Hepatocyte (in vitro differentiated cells): Measurements from ENCODE around the gene CCNK. TPM values are rescaled to one million over a fixed set of nuclear protein-coding genes. Genes with fewer than 3 reads are reported as not detected.

Experiments used
- DNase-seq: peaks from one replicate; pipeline ENCODE4 v3.0.0-alpha.2; 2016; ENCODE audit warnings: low spot score
- H2AFZ ChIP-seq: fragments of 200-600 bp; sonication (generic); 2 replicates; pipeline ENCODE4 v1.6.0; 2016; ENCODE audit warnings: antibody characterized with exemption, mild to moderate bottlenecking
- H3K27ac ChIP-seq: fragments of 200-600 bp; sonication (generic); 2 replicates; pipeline ENCODE4 v1.5.1; 2016; ENCODE audit warnings: mild to moderate bottlenecking
- H3K27me3 ChIP-seq: fragments of 200-600 bp; sonication (generic); 2 replicates; pipeline ENCODE4 v1.6.1; 2016
- H3K36me3 ChIP-seq: fragments of 200-600 bp; sonication (generic); replicated peaks from 2 replicates; pipeline ENCODE4 v1.5.1; 2016; ENCODE audit warnings: low read depth; ENCODE audit not compliant: insufficient read depth
- H3K4me1 ChIP-seq: fragments of 200-600 bp; sonication (generic); 2 replicates; pipeline ENCODE4 v1.5.1; 2016; ENCODE audit warnings: mild to moderate bottlenecking, moderate library complexity; ENCODE audit not compliant: insufficient read depth
- H3K4me2 ChIP-seq: fragments of 200-600 bp; sonication (generic); 2 replicates; pipeline ENCODE4 v1.6.0; 2016
- H3K4me3 ChIP-seq: fragments of 200-600 bp; sonication (generic); 2 replicates; pipeline ENCODE4 v1.5.1; 2016; ENCODE audit warnings: mild to moderate bottlenecking
- H3K79me2 ChIP-seq: fragments of 200-600 bp; sonication (generic); 2 replicates; pipeline ENCODE4 v1.6.0; 2017; ENCODE audit warnings: mild to moderate bottlenecking
- H3K9me2 ChIP-seq: fragments of 200-600 bp; sonication (generic); replicated peaks from 2 replicates; pipeline ENCODE4 v1.6.0; 2017; ENCODE audit warnings: mild to moderate bottlenecking; ENCODE audit not compliant: insufficient read depth
- H3K9me3 ChIP-seq: fragments of 200-600 bp; sonication (generic); 2 replicates; pipeline ENCODE4 v1.5.1; 2016; ENCODE audit warnings: low read depth, mild to moderate bottlenecking
- H4K20me1 ChIP-seq: fragments of 200-600 bp; sonication (generic); 2 replicates; pipeline ENCODE4 v1.6.0; 2016; ENCODE audit warnings: mild to moderate bottlenecking; ENCODE audit not compliant: insufficient read depth, poor library complexity, severe bottlenecking
- EZH2 ChIP-seq: fragments of 200-600 bp; sonication (generic); IDR thresholded peaks from 2 replicates; pipeline ENCODE4 v1.6.1; 2016; ENCODE audit warnings: antibody characterized with exemption, mild to moderate bottlenecking, borderline replicate concordance
- EZH2phosphoT487 ChIP-seq: fragments of 200-600 bp; sonication (generic); IDR thresholded peaks from one replicate; pipeline ENCODE4 v1.6.1; 2018; ENCODE audit warnings: antibody characterized with exemption, mild to moderate bottlenecking, low read depth, moderate library complexity; ENCODE audit not compliant: unreplicated experiment, severe bottlenecking
- WGBS: methylation state at CpG from one replicate; pipeline ENCODE4 v1.1.6; 2016; ENCODE audit warnings: low lambda C conversion rate; ENCODE audit errors: missing lambda C conversion rate; 5-methylcytosine and 5-hydroxymethylcytosine counted together
- polyA plus RNA-seq: library from polyadenylated mRNA; unstranded; fragments of >200 nt; fragmentation: Nextera tagmentation; extraction: Ambion mirVana; gene quantifications from 2 replicates; pipeline ENCODE4 v1.2.1, GENCODE V29; 2016
- total RNA-seq: library from RNA; depleted of rRNA; stranded (reverse); fragments of >200 nt; gene quantifications from 2 replicates; pipeline ENCODE4 v1.2.3, GENCODE V29; 2014
- TF ChIP-seq, protein P1 (sequence below): fragments of 200-600 bp; sonication (generic); IDR thresholded peaks from 2 replicates; pipeline ENCODE4 v1.5.1; 2016; ENCODE audit warnings: antibody characterized with exemption, mild to moderate bottlenecking; ENCODE audit not compliant: poor library complexity

Gene CCNK
- total and polyA plus RNA-seq, 2 experiments from 2014 or later = 11.1 to 15.6 TPM

DNA sequence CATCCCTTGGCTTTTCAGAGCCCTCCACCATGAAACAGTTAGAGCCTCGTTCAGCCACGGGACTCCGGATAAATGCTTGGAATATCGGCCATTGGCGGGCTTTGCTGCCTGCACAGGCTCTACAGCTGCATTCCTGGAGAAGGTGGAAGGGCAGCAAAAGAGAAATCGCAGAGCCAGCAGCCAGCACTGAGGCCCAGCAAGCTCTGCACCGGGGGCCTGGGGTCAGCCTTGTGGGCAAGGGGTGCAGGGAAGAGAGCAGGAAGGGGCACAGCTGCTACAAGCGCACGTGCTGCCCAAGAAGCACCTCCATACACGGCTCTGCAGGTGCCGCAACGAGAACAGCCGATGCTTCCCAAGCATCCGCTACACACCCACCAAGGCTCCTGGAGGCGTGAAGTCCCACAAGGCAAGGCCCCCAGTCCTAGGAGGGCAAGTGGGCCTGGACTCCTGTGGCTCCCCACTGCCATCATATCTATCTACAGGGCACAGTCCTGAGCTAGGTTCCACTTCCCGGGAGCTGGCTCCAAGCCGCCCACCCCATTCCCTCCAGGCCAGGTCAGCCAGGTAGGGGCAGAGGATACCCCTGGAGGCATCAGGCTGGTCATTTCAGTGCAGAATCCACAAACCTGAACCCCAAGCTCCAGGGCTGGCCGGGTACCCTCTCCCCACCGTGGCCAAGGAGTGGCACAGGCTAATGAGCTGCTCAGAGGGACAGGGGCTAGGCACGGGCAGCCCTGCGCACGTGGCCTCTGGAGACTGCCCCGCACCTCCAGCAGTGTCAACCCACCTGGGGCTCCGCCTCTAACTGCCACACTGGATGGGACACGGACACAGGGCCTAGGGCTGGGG, 40.2 kb downstream of the CCNK start:
- H3K79me2 ChIP-seq = peaks cover 52% of the 10 kb centered on the region
- H3K27ac ChIP-seq = no peak overlapping the region
- H3K4me2 ChIP-seq = no peak overlapping the region
- no peaks in the 10 kb centered on the region for H3K9me2 ChIP-seq
- H2AFZ ChIP-seq = no peak overlapping the region
- no peaks in the 10 kb centered on the region for H3K27me3 ChIP-seq
- H3K36me3 ChIP-seq = no peaks in the 10 kb centered on the region
- H3K9me3 ChIP-seq = no peaks in the 10 kb centered on the region
- no peak overlapping the region for H3K4me3 ChIP-seq
- H3K4me1 ChIP-seq = peaks cover 36% of the 10 kb centered on the region
- WGBS = 89% methylated on average over 25 of the region's 25 CpGs
- DNase-seq = no peak
- peaks cover 38% of the 10 kb centered on the region for H4K20me1 ChIP-seq
- TF ChIP-seq EZH2phosphoT487 (no peak), EZH2 (no peak)
- TF ChIP-seq, protein P1, sequence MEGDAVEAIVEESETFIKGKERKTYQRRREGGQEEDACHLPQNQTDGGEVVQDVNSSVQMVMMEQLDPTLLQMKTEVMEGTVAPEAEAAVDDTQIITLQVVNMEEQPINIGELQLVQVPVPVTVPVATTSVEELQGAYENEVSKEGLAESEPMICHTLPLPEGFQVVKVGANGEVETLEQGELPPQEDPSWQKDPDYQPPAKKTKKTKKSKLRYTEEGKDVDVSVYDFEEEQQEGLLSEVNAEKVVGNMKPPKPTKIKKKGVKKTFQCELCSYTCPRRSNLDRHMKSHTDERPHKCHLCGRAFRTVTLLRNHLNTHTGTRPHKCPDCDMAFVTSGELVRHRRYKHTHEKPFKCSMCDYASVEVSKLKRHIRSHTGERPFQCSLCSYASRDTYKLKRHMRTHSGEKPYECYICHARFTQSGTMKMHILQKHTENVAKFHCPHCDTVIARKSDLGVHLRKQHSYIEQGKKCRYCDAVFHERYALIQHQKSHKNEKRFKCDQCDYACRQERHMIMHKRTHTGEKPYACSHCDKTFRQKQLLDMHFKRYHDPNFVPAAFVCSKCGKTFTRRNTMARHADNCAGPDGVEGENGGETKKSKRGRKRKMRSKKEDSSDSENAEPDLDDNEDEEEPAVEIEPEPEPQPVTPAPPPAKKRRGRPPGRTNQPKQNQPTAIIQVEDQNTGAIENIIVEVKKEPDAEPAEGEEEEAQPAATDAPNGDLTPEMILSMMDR = no peak

DNA sequence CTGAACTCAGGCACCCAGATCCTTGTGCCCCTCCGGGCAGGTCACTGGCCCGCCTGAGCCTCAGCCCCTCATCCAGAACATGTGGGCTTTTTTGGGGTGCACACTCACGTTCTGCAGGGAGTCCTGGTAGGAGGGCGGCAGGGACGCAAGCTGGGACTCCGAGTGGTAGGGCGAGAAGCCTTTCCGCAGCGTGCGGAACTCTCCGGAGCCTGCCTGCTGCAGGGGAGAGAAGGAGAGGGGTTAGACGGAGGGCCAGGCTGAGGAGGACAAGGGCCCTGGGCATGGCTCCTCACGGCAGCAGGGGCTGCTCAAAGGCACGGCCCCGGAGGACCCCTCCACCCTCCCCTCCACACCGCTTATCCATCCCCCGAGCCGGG, 40.8 kb downstream of the CCNK start:
- Histone ChIP-seq H3K27me3 (no peaks in the 10 kb centered on the region), H3K4me2 (peak overlapping the region; percentile 30), H4K20me1 (peaks cover 38% of the 10 kb centered on the region), H3K9me3 (no peaks in the 10 kb centered on the region), H3K4me1 (peaks cover 36% of the 10 kb centered on the region), H2AFZ (no peak overlapping the region), H3K4me3 (no peak overlapping the region), H3K9me2 (no peaks in the 10 kb centered on the region), H3K27ac (no peak overlapping the region), H3K36me3 (no peaks in the 10 kb centered on the region), H3K79me2 (peaks cover 53% of the 10 kb centered on the region)
- DNase-seq = no peak
- TF ChIP-seq EZH2phosphoT487 = no peak
- WGBS = 73% methylated on average over 17 of the region's 18 CpGs

DNA sequence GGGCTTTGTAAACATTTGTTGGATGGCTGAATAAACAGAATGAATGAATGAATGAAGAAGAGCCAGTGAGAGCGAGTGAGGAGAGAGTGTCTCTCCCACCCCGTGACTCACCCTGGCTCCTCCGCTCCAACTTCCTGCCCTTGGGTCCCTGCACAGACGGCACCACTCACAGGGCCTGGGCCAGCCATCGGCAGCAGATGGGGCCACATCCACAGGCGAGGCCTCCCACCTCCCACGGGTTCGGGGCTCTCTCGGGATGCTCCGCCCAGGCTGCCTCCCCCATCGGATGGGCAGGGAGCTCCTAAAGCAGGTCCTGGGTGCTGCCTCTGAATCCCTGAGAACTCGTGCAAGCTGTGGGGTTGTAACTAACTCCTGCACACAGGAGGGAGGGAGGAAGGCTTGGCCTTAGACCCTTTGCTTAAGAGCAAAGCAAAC, 41.3 kb downstream of the CCNK start:
- WGBS = 17% methylated on average over 12 of the region's 12 CpGs
- Histone ChIP-seq H3K79me2 (peaks cover 48% of the 10 kb centered on the region), H3K4me3 (no peak overlapping the region), H3K27me3 (no peaks in the 10 kb centered on the region), H3K9me2 (no peaks in the 10 kb centered on the region), H3K9me3 (no peaks in the 10 kb centered on the region), H4K20me1 (peaks cover 33% of the 10 kb centered on the region), H3K27ac (peak overlapping the region; percentile 54), H3K4me2 (peak overlapping the region; percentile 63), H2AFZ (no peak overlapping the region), H3K36me3 (no peaks in the 10 kb centered on the region), H3K4me1 (peaks cover 36% of the 10 kb centered on the region)
- DNase-seq = peak; percentile 81
- no peak for TF ChIP-seq EZH2
- TF ChIP-seq, protein P1 = peak; percentile 16

DNA sequence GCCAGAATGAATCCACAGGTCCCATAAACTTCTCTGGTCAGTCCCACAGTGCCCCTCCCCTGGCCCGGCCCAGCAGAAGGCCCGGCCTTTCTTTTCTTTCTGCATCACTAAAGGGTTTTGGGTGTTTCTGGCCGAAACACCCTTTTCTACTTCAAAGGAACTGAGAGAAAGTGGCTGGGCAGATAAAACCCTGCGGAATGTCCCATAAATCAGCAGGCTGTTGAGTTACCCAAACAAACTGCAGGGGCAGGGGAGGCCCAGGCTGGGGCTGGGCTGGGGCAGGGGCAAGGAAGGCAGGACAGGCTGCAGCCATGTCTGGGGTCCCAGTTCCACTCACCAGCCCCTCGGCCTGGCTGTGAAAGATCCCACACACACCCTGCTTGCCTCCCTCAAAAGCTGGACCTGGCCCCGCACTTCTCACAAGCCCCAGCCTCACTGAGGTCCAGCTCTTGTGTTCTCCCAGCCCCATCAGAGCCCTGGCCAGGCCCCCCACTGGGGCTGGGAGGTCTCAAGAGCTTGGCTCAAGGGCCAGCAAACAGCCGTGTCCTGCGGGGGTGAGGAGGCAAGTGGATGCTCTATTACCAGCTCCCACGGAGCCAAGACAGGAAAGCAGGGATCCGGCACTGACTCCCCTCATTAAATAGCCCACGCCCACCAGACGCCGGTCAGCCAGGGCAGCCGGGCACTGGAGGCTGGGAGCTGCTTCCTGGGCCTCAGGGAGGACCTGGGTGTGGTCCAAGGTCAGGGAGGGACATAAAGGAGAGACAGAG, 41.9 kb downstream of the CCNK start:
- H3K9me3 ChIP-seq = no peaks in the 10 kb centered on the region
- no peaks in the 10 kb centered on the region for H3K9me2 ChIP-seq
- WGBS = 14% methylated on average over 13 of the region's 14 CpGs
- peaks cover 27% of the 10 kb centered on the region for H4K20me1 ChIP-seq
- no peak overlapping the region for H2AFZ ChIP-seq
- peaks cover 36% of the 10 kb centered on the region for H3K4me1 ChIP-seq
- no peaks in the 10 kb centered on the region for H3K27me3 ChIP-seq
- peak overlapping the region; percentile 54 for H3K27ac ChIP-seq
- peak overlapping the region; percentile 63 for H3K4me2 ChIP-seq
- TF ChIP-seq, protein P1 = no peak
- no peak for TF ChIP-seq EZH2phosphoT487
- H3K79me2 ChIP-seq = peaks cover 42% of the 10 kb centered on the region
- peak; percentile 49 for DNase-seq
- no peak overlapping the region for H3K4me3 ChIP-seq
- H3K36me3 ChIP-seq = no peaks in the 10 kb centered on the region
